Measurements from ENCODE around the gene ZNF638.

ZNF638 gene

DNA sequence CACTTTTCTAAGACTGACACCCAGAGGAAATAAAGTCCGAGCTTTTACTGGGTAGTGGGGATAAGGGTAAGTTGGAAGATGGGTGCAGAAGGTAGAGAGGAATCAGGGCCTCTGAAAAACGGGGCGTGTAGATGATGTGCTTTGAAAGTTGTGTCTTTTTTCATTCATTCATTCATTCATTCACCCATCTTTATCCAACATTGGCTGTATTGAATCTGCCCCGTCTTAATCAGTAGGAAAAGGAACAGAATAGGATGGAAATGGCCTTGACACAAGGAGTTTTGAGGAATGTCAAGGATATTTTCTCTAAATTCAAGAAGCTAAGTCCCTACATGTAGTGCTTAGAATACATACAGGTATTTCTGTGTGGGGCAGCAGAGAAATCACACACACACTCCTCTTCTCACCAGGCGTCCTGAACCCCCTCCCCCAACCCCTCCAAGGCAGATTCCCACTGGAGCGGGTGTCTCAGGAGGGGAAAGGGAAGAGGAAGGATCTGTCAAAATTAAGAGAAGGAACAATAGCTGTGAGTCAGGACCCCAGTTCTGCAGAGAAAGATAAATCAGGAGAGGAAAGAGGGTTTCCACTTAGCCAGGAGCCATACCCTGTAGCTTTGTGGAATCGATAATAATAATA lies 135.7 kb downstream of the ZNF638 start:
- DNase-seq (ENCODE audit: low read depth in 1 of 2, low spot score in 1 of 2): no peak

DNA sequence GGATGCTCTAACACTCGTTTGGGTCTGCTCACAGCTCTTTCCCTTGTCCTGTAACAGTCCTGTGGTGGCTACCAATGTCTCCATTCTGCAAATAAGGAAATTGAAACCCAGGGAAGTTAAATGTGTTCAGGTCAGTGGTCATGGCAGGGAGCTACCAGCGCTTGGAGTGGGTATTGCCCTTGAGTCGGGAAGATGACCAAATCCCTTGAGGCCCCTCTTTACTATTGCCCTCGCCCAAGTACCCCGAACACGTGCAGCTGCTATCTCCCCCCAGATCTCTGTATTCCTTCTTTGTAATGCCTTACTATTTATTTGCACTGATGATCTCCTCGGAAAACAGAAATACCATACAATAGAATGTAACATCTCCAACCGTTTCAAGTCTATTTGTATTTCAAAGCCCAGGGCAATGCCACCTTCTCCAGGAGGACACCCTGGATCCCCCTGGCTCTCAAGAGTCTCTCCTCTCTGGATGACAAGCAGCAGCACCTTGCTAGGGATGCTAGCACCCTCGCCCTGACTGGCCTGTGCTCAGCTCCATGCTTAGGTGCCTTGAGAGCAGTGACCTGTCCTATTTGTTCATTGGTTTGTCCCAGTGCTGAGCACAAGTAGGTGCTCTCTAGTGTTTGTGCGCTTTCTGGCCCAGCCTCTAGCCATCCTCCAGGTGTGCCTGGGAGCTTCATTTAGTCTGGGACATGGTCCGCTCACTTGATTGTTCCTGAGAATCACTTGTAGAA lies 136.9 kb downstream of the ZNF638 start:
- no peak for DNase-seq (ENCODE audit: low read depth in 1 of 2, low spot score in 1 of 2)

DNA sequence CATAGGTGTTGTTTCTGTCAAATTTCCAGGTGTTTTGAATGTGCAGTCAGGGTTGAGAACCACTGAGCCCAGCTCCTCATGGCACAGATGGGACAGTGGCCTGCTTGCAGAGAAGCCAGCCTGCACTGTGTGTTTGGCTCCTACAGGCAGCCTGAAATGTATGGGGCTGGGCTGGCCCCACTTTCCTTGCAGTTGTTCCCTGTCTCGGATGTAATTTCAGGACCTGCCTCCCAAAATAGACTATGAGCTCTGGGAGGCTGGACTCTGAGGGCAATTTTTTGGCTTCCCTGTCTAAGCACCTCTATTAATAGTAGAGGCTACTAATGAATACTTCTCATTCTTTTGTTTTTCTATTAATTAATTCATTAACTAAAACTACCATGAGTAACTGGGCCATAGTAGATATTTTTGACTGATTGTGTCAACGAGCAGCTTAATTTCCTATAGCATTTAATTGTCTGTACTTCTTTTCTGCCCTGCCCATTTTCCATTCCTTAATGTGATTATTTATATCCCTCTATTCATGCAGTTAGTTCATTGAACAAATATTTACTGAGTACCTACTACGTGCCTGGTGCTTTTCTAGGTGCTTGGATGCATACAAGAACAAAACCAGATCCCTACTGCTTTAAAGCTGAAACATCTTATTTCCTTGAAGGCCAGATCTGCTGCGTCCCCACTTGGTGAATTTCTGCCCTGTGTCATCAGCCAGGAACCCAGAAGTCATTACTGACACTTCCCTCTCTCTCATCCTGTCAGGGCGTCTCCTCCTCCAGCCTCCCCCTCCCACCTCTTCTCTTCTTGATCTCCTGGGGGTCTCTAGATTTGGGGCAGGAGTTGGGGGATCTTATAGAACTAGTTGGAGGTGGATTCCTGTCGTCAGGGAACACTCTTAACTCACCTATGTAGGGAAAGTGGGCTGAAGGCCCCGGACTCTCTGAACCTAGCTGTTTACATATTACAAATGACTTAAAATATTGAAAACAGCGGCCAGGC lies 138.1 kb downstream of the ZNF638 start:
- DNase-seq (ENCODE audit: low read depth in 1 of 2, low spot score in 1 of 2): no peak

DNA sequence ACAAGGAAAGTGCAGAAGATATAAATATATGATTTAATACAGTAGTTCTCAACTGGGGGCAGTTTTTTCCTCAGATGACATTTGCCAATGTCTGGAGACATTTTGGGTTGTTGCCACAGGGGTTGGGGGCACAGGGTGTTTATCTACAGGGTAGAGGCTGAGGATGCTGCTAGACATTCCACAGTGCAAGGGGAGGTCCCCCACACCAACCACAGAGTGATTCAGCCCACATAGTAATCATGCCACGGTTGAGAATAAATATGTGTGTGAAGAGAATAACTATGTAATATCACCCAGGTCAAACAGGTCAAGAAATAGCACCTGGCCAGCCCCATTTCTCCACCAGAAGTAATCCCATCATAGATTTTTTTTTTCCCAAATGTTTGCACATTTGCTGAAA lies 139.7 kb downstream of the ZNF638 start:
- no peak for DNase-seq (ENCODE audit: low read depth in 1 of 2, low spot score in 1 of 2)

DNA sequence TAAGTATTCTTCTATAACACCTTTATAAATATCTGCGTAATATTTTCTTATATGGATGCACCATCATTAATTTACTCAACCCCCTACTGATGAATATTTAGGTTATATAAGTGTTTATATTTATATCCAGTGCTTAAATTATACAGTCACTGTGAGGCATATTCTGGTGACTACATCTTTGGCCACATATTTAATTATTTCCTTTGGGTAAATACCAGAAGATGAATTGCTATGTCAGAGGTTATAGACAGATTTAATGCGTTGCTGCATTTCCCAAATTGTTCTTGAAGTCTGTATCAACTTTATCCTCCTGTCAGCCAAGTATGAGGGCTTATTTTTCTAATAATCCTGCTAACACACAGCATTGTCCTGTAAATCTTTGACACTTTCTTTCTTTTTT lies 140.4 kb downstream of the ZNF638 start:
- no peak for DNase-seq (ENCODE audit: low read depth in 1 of 2, low spot score in 1 of 2)

DNA sequence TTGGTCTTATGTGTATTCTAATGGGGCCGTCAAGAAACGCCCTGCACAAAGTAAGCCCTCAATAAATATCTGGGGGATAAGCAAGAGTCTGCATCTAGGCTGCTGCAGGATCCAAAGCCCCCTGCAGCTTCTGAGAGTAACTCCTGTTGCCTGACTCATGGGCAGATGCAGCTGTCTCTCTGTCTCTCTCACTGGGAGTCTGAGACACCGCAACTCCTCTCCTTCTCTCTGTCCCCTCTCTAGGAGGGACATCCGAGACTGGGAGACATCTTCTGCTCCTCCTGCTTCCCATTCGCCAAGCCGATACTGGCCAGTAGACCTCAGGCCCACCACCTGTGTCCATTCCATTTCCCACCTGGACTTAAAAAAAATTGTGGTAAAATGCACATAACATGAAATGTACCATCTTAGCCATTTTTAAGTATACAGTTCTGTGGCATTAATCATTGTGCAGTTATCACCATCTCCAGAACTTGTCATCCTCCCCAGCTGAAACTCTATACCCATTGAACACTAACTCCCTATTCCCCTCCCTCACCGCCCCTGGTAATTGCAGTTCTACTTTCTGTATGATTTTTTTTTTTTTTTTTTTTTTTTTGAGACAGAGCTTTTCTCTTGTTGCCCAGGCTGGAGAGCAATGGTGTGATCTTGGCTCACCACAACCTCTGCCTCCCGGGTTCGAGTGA lies 141.9 kb downstream of the ZNF638 start:
- DNase-seq (ENCODE audit: low read depth in 1 of 2, low spot score in 1 of 2): no peak

DNA sequence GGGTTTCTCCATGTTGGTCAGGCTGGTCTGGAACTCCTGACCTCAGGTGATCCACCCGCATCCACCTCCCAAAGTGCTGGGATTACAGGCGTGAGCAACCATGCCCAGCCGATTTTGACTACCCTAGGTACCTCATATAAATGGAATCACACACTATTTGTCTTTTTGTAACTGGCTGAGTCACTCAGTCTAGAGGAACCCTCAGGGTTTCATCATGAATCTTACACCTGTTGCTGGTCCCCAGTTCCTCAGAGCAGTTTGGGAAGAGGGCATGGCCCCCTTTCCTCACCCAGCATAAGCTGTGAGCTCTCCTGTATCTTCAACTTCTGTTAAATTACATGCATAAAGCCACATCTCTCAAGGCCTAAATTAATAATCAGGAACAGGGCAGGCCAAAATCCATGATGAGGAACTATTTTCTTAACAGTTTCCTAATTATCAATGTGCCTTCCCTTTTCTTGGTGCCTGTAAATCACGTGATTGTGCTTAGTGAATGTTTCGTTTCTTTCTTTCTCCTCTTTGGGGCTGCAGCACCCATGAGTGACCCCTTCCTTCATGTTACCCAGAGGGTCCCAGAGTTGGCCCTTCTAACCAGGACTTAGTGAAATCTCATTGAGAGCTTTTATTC lies 142.6 kb downstream of the ZNF638 start:
- no peak for DNase-seq (ENCODE audit: low read depth in 1 of 2, low spot score in 1 of 2)

DNA sequence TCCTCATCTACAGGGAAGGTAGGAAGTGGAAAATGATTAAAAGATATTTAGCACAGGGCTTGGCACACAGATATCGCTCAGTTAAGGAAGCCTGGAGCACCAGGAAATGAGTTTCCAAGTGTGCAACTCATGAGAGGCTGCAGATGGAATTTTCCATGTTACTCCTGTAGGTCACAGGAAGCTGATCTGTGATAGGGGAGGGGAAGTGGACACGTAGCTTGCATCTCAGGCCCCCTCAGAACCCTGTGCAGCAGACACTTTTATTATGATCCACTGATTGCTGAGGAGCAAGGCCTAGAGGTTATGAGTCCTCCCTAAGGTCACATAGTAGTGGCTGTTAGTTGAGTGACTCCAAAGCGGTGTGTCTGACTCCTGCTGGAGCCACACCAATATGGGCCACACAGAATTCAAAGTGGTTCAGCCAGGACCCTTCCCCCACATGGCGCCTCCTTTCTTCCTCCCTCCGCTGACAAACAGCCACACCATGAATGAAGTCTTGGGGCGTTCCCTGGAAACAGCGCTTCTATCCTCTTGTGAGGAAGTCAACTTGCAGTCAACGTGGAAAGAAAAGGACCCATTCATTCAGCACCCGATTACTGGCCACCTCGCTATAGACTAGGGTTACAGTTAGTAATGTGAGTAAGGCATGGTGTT lies 143.3 kb downstream of the ZNF638 start:
- DNase-seq (ENCODE audit: low read depth in 1 of 2, low spot score in 1 of 2): no peak

DNA sequence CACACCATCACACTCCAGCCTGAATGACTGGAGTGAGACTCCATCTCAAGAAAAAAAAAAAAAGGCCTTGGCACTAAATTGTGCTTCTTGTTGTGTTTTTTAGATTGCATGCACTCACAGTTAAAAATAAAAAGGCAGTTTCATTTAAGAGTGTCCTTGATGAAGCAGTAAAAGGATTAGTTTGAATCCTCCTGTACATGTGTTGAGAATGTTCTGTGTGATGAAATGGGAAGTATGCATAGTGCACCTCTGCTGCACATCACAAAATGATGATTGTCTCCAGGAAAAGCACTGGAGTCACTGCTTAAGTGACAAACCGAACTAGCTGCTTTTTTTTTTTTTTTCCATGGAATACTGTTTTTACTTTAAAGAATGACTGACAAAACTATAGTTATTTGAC lies 144.9 kb downstream of the ZNF638 start:
- no peak for DNase-seq (ENCODE audit: low read depth in 1 of 2, low spot score in 1 of 2)

DNA sequence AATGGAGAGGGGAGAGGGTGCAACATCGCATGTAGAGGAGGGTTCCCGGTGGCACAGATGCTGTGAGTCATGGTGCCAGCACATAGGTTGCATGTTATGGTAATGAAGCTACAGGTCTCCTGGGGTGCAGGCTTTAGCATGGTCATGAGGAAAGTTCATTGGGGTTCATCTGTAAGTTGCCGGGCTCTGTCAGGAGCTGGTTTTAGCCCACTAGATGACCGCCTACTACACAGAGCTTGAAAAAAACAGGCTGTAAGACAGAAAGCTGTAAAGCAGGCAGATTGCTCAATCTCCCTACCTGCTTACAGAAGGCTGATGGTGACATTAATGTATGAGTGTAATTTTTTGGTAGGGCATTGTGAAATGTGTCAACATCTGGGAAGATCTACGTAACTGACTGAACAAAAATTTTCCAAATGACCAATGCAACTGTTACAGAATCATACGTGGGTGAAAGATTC lies 145.7 kb downstream of the ZNF638 start:
- DNase-seq (ENCODE audit: low read depth in 1 of 2, low spot score in 1 of 2): no peak

DNA sequence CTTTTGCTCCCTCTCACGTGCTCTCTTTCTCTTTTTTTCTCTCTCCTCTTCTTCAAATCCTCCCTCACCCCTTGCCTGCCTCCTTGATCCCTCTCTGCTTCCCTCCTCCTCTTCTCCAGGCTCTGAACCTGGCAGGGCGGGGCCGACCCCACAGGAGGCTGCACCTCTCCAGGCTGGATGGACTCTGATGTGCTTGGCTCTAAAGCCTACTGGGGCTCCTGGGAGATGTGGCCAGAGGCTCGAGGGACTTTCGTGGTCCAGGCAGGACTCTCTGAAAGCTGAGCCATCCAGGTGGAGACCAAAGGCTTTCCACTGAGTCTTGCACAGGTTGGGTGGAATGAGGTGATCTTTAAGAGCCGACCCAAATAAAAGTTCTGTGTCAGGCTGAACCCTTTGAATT lies 147.2 kb downstream of the ZNF638 start:
- DNase-seq (ENCODE audit: low read depth in 1 of 2, low spot score in 1 of 2): no peak

DNA sequence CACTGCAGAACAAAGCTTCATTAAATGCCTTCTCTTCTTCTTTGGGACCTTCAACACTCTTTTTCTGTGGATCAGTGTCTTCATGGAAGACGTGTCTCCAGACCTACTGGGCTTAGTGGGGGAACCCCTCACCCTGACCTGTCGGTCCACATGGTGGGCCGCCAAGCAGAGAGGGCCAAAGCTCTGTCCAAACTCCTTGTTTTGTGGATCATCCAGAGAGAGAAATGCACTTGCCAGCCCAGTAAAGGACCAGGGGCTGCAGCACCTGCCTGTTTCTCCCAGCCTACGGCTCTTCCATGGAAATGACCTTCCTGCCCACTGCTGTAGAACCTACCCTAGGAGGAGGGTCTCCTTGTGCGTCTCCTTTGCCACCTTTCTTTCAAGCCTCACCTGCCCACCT lies 147.7 kb downstream of the ZNF638 start:
- DNase-seq (ENCODE audit: low read depth in 1 of 2, low spot score in 1 of 2): no peak

DNA sequence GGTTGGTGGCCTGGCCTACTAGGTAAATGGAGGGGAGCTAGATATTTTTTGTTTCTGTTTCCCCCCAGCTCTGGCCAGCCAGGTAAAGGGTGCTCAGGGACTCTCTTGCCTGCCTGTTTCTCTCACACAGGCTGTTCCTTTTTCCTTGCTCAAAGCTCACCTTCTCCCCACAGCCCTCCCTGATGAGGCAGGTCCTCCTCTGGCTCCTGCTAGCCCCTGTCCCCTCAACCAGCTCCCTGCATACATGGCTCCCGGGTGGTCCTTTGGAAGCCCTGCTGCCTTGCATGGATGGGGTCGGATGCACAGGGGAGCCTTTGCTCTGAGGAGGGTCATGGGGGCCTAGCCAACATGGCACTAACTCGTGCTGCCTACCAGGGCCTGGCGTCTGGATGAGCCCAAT lies 149.5 kb downstream of the ZNF638 start:
- DNase-seq (ENCODE audit: low read depth in 1 of 2, low spot score in 1 of 2): no peak

DNA sequence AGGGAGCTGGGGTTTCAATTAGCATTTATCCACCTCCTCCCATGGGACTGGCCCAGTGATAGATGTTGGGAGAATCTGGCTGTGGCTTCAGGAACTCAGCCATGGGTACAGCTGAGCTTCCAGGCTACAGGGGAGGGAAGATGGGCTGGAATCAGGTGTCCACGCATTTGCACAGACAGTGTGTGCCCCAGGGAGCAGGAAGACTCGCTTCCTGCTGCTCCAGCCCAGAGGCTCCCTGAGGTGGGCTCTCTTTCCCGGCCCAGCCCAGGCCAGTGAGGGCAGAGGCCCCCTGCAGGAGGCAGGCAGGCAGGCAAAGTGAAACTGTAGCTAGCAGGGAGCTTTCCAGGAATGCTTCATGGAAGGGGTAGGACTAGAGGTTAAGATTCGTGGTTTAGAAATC lies 150.5 kb downstream of the ZNF638 start:
- no peak for DNase-seq (ENCODE audit: low read depth in 1 of 2, low spot score in 1 of 2)

DNA sequence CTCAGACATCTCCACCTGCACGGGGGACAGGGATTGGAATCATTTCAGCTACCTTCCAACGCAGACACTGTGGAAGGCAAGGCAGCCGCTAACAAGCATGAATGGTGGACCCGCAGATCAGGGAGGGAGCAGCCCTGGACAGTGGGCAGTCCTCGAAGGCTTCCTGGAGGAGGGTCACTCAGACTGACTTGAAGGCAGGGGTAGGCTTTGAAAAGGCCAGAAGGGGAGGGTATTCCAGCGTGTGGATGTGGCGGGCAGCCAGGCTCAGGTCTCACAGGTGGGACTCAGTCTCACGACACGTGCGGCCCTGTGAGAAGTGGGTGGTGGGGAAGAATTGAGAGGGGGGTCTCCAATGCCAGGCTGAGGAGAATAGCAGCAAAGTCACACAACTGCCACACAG lies 151.7 kb downstream of the ZNF638 start:
- no peak for DNase-seq (ENCODE audit: low read depth in 1 of 2, low spot score in 1 of 2)

DNA sequence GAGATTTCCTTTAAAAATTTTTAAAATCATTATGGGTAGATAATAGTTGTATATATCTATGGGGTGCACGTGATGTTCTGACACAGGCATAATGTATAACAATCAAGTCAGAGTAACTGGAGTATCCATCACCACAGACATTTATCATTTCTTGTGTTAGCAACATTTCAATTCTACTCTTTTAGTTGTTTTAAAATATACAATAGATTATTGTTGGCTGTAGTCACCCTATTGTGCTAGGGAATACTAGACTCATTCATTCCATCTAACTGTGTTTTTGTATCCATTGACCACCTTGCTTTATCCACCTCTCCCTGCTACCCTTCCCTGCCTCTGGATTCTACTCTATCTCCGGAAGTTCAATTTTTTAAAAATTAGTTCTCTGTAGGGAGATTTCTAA lies 152.8 kb downstream of the ZNF638 start:
- DNase-seq (ENCODE audit: low read depth in 1 of 2, low spot score in 1 of 2): no peak

Measured in stimulated activated CD4-positive, alpha-beta T cell treated with anti-CD3 and anti-CD28 coated beads, Interleukin-15, amount 100 ng/mL, for 1 hour (primary cell).